A673 (cell line): Measurements from ENCODE around the gene DPH7. TPM values are rescaled to one million over a fixed set of nuclear protein-coding genes. Genes with fewer than 3 reads are reported as not detected.

Source experiments
- BruUV-seq: library from RNA; stranded (reverse); fragments of 400-500 nt; replicated peaks from 2 replicates; lab custom pipeline; 2021; lab: Mats Ljungman, UMichigan
- CTCF ChIA-PET: fragments of 300-600 bp; sonication (Branson Sonifier 250); formaldehyde crosslinking; loops from one replicate; lab custom pipeline; 2022; ENCODE audit warnings: antibody characterized with exemption; lab: Charles Lee
- POLR2A ChIA-PET: fragments of 300-600 bp; sonication (Branson Sonifier 250); formaldehyde crosslinking; loops from one replicate; lab custom pipeline; 2022; ENCODE audit warnings: antibody characterized with exemption; ENCODE audit not compliant: low non-redundant PET; lab: Charles Lee
- DNase-seq: peaks from one replicate; pipeline ENCODE4 v3.0.0-alpha.2; 2015; ENCODE audit warnings: low spot score
- H3K27ac ChIP-seq: fragments of 200-600 bp; sonication (generic); 2 replicates; pipeline ENCODE4 v1.5.1; 2016; ENCODE audit warnings: mixed run types, low read depth, mild to moderate bottlenecking, mixed read lengths, antibody characterized with exemption, low read length; ENCODE audit not compliant: poor library complexity, severe bottlenecking
- H3K27me3 ChIP-seq: fragments of 200-600 bp; sonication (generic); replicated peaks from 2 replicates; pipeline ENCODE4 v1.6.1; 2017; ENCODE audit warnings: mixed run types, low read depth, mild to moderate bottlenecking, mixed read lengths, antibody characterized with exemption, low read length; ENCODE audit not compliant: insufficient read depth, poor library complexity
- H3K36me3 ChIP-seq: fragments of 200-600 bp; sonication (generic); 2 replicates; pipeline ENCODE4 v1.6.1; 2016; ENCODE audit warnings: mixed run types, mild to moderate bottlenecking, mixed read lengths, antibody characterized with exemption, low read length; ENCODE audit not compliant: insufficient read depth, poor library complexity, severe bottlenecking
- H3K4me1 ChIP-seq: fragments of 200-600 bp; sonication (generic); 2 replicates; pipeline ENCODE4 v1.6.1; 2017; ENCODE audit warnings: mixed run types, mild to moderate bottlenecking, mixed read lengths, antibody characterized with exemption, low read length; ENCODE audit not compliant: insufficient read depth, poor library complexity, severe bottlenecking
- H3K4me3 ChIP-seq: fragments of 200-600 bp; sonication (generic); 2 replicates; pipeline ENCODE4 v1.5.1; 2016; ENCODE audit warnings: low read depth, mixed run types, mild to moderate bottlenecking, mixed read lengths, low read length; ENCODE audit not compliant: poor library complexity, severe bottlenecking
- H3K9me3 ChIP-seq: fragments of 200-600 bp; sonication (generic); 2 replicates; pipeline ENCODE4 v1.6.1; 2016; ENCODE audit warnings: mixed run types, low read depth, mild to moderate bottlenecking, mixed read lengths, antibody characterized with exemption, low read length; ENCODE audit not compliant: poor library complexity, severe bottlenecking
- EZH2 ChIP-seq: fragments of 200-600 bp; sonication (generic); IDR thresholded peaks from 2 replicates; pipeline ENCODE4 v1.6.1; 2017; ENCODE audit warnings: borderline replicate concordance, low read depth, mild to moderate bottlenecking, mixed read lengths, antibody characterized with exemption, low read length; ENCODE audit not compliant: poor library complexity, severe bottlenecking
- intact Hi-C: fragments of 100-400 bp; cut with micrococcal nuclease; formaldehyde crosslinking; loops from one replicate; pipeline ENCODE4 v1.10.0; 2022; ENCODE audit not compliant: unreplicated experiment
- total RNA-seq: library from RNA; stranded (reverse); gene quantifications from 2 replicates; pipeline ENCODE4 v1.2.3, GENCODE V29; 2021
- TF ChIP-seq, protein P1 (sequence below): fragments of 300-800, 200-600 bp; sonication (generic); conservative IDR thresholded peaks from 2 replicates; pipeline ENCODE4 v1.5.1; 2017; ENCODE audit warnings: low read depth, mild to moderate bottlenecking, antibody characterized with exemption, low read length, moderate library complexity, mixed read lengths

Gene DPH7
- total RNA-seq, 1 experiment from 2014 or later, result 56.9 TPM

DNA sequence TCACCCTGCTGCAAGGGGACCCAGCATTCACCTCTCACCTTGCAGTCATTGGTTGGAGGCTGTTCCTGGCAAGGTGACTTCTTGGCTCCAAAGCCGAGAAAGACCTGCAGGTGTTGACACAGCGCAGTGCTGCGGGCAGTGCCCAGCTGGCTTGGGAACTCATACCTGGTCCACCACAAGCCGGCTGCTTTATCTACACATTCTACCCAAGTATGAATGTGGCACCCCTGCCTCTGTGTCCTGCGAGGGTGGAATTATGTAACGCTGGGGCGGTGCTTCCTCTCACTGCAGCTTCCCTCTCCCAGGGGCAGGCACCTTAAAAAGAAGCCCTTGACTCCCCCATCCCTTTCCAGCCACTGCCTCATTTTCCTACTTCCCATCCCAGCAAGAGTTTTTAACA, 14.0 kb upstream of the DPH7 start:
- H3K4me1 ChIP-seq, result peaks cover 7% of the 10 kb centered on the region
- H3K27ac ChIP-seq, result no peak overlapping the region
- no TSS peak for BruUV-seq
- DNase-seq, result no peak
- no peak overlapping the region for H3K4me3 ChIP-seq
- peaks cover 9% of the 10 kb centered on the region for H3K36me3 ChIP-seq
- TF ChIP-seq, protein P1, sequence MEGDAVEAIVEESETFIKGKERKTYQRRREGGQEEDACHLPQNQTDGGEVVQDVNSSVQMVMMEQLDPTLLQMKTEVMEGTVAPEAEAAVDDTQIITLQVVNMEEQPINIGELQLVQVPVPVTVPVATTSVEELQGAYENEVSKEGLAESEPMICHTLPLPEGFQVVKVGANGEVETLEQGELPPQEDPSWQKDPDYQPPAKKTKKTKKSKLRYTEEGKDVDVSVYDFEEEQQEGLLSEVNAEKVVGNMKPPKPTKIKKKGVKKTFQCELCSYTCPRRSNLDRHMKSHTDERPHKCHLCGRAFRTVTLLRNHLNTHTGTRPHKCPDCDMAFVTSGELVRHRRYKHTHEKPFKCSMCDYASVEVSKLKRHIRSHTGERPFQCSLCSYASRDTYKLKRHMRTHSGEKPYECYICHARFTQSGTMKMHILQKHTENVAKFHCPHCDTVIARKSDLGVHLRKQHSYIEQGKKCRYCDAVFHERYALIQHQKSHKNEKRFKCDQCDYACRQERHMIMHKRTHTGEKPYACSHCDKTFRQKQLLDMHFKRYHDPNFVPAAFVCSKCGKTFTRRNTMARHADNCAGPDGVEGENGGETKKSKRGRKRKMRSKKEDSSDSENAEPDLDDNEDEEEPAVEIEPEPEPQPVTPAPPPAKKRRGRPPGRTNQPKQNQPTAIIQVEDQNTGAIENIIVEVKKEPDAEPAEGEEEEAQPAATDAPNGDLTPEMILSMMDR, result no peak
- TF ChIP-seq EZH2, result no peak
- POLR2A ChIA-PET, result no interaction called here
- CTCF ChIA-PET, result no interaction called here
- no peaks in the 10 kb centered on the region for H3K27me3 ChIP-seq
- H3K9me3 ChIP-seq, result no peaks in the 10 kb centered on the region
- intact Hi-C loops, result no loop called here

DNA sequence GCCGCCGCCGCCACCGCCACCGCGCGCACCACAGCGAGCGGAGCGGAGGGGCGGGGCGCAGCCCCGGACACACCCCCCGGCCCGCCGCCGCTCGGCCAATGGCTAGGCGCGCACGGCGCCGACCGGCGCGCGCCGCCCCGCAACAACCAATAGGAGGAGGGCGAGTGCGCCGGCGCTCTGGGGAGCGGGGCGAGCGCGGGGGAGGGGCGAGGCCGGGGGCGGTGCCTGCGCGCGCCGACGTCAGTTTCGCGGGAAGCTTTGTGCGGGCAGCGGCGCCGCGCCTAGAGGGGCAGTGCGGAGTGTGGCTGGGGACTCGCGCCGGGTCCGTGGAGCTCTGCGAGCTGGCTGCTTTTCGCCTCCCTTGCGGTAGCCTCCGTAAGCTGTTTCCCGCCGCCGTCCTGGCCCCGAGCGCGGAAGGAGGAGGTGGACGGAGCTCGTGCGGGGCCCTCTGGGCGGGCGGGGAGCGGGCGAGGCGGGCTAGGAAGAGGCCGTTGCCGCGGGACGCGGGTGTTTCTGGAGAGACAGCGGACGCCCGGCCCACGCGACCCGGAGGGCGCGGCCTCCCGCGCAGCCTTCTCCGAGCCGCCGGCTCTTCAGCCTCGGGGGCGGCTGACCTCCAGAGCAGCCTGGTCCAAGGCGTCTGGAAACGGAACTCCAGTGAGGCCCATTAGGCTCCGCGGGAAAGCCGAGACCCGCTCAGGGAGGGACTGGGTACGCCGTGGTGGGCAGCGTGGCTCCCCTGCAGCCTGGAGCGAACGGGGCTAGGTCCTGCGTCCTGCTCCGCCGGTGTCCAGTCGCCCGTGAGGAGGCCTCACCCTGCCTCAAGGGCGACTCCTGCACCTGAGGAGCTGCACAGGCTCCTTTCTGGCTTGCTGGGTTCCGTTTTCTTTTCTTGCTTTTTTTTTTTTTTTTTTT, 12.0 kb upstream of the DPH7 start, which contains the start of gene ZMYND19:
TSS of gene ZMYND19 (minus strand) at position 44 of the 915 bp plus-strand sequence. CDS start 249 bp downstream, outside the sequence.
- intact Hi-C loops, result no loop called here
- Histone ChIP-seq H3K27me3 (no peaks in the 10 kb centered on the region), H3K27ac (peak within 1 kb of the TSS; percentile 96), H3K4me1 (peaks cover 7% of the 10 kb centered on the region), H3K36me3 (peaks cover 29% of the 10 kb centered on the region), H3K9me3 (no peaks in the 10 kb centered on the region), H3K4me3 (peak within 1 kb of the TSS; percentile 94)
- ChIA-PET POLR2A (no interaction called here), CTCF (interaction anchor here (1.4 kb wide), 1 partner anchor 11 kb away, joined by 5 read pairs; no protein-coding TSS in a partner anchor)
- no TSS peak for BruUV-seq
- DNase-seq, result peak; percentile 93
- TF ChIP-seq, protein P1, result no peak
- no peak for TF ChIP-seq EZH2

DNA sequence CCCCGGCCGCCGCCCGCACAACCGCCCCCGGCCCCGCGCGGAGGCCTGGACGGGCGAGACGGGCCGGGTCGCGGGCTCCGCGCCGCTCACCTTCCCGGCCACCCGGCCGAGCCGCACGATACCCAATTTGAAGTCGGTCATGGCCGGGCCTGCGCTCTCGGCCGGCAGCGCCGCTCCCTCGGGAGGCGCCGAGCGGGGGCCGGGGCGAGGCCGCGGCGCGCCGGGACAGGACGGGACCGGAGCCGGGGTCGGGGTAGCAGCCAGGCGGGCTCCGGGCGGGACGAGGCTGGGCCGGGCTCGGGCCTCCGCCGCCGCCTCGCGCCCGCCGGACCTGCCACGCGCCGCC, 11.4 kb upstream of the DPH7 start:
- Histone ChIP-seq H3K4me1 (peaks cover 7% of the 10 kb centered on the region), H3K9me3 (no peaks in the 10 kb centered on the region), H3K27me3 (no peaks in the 10 kb centered on the region), H3K36me3 (peaks cover 35% of the 10 kb centered on the region), H3K4me3 (peak overlapping the region; percentile 94), H3K27ac (peak overlapping the region; percentile 77)
- DNase-seq, result no peak
- TF ChIP-seq, protein P1, result no peak
- no peak for TF ChIP-seq EZH2
- intact Hi-C loops, result no loop called here
- POLR2A ChIA-PET, result no interaction called here
- BruUV-seq, result no TSS peak
- CTCF ChIA-PET, result interaction anchor here (1.4 kb wide), 1 partner anchor 11 kb away, joined by 5 read pairs; no protein-coding TSS in a partner anchor
